ENCODE measurements around the gene SARM1. TPM values are rescaled to one million over a fixed set of nuclear protein-coding genes. Genes with fewer than 3 reads are reported as not detected.

Gene SARM1
- total RNA-seq, 4 donors from 2014 or later, result 6.0 to 22.1 (median 9.5) TPM

DNA sequence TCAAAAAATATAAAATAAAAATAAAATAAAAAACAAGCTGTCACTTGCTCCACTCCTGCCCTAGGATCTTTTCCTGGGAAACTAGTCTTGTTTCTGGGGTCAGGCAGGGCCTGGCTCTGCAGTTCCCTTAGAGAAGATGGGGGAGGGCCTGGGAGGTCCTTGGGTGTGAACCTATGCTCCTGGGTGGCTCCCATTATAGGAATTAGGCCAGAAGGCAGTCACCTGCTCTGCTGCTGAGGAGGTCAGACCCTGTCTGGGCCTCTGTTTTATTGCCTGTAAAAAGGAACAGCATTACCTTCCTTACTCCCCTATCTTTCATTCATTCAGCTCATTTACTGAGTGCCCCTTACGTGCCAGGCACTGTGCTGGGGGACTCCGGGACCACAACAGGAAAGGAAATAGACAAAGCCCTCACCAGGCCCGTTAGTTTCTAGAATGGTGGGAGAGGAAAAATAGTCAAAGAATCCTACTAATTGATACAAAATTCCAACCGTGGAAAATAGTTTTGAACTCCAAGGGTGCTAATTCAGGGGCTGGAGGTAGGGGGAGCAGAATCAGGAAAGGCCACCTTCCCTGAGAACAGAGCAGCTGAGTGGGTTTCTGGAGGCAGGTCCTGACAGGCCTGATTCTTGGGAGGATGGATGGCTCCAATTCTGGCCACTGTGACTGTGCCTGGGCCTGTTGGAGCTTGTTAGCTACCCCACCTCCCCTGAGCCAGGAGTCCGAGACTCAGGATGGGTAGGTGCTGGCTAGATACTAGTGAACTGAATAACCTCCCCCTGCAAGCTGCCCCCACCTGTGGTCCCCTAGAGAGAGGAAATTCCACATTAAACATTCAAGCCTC, 35.9 kb downstream of the SARM1 start:
- in situ Hi-C loops (cut with MboI; ENCODE audit: low pct_ligation_motif_present in 1 of 4, low pct_unique_long_range_greater_than_20kb in 1 of 4, low sequenced_read_pairs in 3 of 4), result no loop called here
- TF ChIP-seq, protein P1, sequence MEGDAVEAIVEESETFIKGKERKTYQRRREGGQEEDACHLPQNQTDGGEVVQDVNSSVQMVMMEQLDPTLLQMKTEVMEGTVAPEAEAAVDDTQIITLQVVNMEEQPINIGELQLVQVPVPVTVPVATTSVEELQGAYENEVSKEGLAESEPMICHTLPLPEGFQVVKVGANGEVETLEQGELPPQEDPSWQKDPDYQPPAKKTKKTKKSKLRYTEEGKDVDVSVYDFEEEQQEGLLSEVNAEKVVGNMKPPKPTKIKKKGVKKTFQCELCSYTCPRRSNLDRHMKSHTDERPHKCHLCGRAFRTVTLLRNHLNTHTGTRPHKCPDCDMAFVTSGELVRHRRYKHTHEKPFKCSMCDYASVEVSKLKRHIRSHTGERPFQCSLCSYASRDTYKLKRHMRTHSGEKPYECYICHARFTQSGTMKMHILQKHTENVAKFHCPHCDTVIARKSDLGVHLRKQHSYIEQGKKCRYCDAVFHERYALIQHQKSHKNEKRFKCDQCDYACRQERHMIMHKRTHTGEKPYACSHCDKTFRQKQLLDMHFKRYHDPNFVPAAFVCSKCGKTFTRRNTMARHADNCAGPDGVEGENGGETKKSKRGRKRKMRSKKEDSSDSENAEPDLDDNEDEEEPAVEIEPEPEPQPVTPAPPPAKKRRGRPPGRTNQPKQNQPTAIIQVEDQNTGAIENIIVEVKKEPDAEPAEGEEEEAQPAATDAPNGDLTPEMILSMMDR (IDR thresholded peaks at IDR 0.05), result no peak
- TF ChIP-seq POLR2AphosphoS5 (IDR thresholded peaks at IDR 0.05) (no peak), EP300 (IDR thresholded peaks at IDR 0.05; ENCODE audit: low read depth) (no peak), POLR2A (IDR thresholded peaks at IDR 0.05) (no peak)
- H3K4me3 ChIP-seq, result no peak overlapping the region
- H3K27ac ChIP-seq, result no peak overlapping the region
- H3K9me3 ChIP-seq, result no peaks in the 10 kb centered on the region
- 76 to 79% methylated on average over 4 to 5 of the region's 5 CpGs for WGBS, 2 donors (ENCODE audit: low coverage in 1 of 2)
- intact Hi-C loops (cut with DNase I; ENCODE audit: low total_unique reads), result no loop called here
- no peaks in the 10 kb centered on the region for H3K27me3 ChIP-seq
- no peaks in the 10 kb centered on the region for H3K36me3 ChIP-seq
- H3K4me1 ChIP-seq, result peaks cover 3 to 26% (median 22%) of the 10 kb centered on the region in 4 donors
- no peak for DNase-seq

GRCh38 chr17:28407974-28408306, 36.4 kb downstream of the SARM1 start:
- no peak for DNase-seq
- intact Hi-C loops (cut with DNase I; ENCODE audit: low total_unique reads), result no loop called here
- 83 to 87% methylated on average over 1 of the region's 1 CpG for WGBS, 2 donors (ENCODE audit: low coverage in 1 of 2)

GRCh38 chr17:28412099-28412498, 40.6 kb downstream of the SARM1 start:
- H3K27me3 ChIP-seq, result peaks cover 4% of the 10 kb centered on the region
- no peaks in the 10 kb centered on the region for H3K9me3 ChIP-seq
- intact Hi-C loops (cut with DNase I; ENCODE audit: low total_unique reads) (no loop called here), in situ Hi-C loops (cut with MboI; ENCODE audit: low pct_ligation_motif_present in 1 of 4, low pct_unique_long_range_greater_than_20kb in 1 of 4, low sequenced_read_pairs in 3 of 4) (no loop called here)
- no peaks in the 10 kb centered on the region for H3K36me3 ChIP-seq
- peaks cover 0 to 7% (median 3%) of the 10 kb centered on the region in 4 donors for H3K4me1 ChIP-seq
- 65 to 84% methylated on average over 3 of the region's 3 CpGs for WGBS, 2 donors (ENCODE audit: low coverage in 1 of 2)
- TF ChIP-seq POLR2AphosphoS5 (IDR thresholded peaks at IDR 0.05), result no peak
- TF ChIP-seq, protein P1 (IDR thresholded peaks at IDR 0.05), result no peak
- no peak overlapping the region for H3K27ac ChIP-seq
- no peak for DNase-seq
- H3K4me3 ChIP-seq, result no peak overlapping the region

More at GRCh38 chr17:28407974-28408306, 36.4 kb downstream of the SARM1 start:
- H3K27me3 ChIP-seq, result no peaks in the 10 kb centered on the region
- H3K4me1 ChIP-seq, result peaks cover 3 to 26% (median 22%) of the 10 kb centered on the region in 4 donors
- no peak overlapping the region for H3K27ac ChIP-seq
- TF ChIP-seq POLR2AphosphoS5 (IDR thresholded peaks at IDR 0.05) (no peak), EP300 (IDR thresholded peaks at IDR 0.05; ENCODE audit: low read depth) (no peak), POLR2A (IDR thresholded peaks at IDR 0.05) (no peak)
- TF ChIP-seq, protein P1 (IDR thresholded peaks at IDR 0.05), result no peak
- H3K9me3 ChIP-seq, result no peaks in the 10 kb centered on the region
- H3K4me3 ChIP-seq, result no peak overlapping the region
- in situ Hi-C loops (cut with MboI; ENCODE audit: low pct_ligation_motif_present in 1 of 4, low pct_unique_long_range_greater_than_20kb in 1 of 4, low sequenced_read_pairs in 3 of 4), result no loop called here
- H3K36me3 ChIP-seq, result no peaks in the 10 kb centered on the region

DNA sequence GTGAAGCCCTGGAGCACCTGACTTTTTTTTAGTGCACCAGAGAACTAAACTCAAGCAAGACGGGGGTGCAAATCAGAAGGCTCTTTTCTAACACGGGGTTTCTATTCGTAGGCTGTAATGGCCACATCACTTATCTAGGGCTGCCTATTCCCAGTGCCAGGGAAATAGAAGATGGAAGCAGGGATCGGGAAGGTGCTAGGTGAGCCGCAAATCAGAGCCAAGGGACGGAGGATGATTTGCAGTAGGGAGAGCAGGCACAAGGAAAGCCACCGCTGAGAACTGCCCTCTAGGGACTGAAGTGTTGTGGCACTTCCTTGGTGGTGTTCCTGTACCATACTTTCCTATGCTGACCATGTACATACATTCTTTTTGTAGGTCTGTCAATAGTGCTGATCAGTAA, 42.3 kb downstream of the SARM1 start:
- in situ Hi-C loops (cut with MboI; ENCODE audit: low pct_ligation_motif_present in 1 of 4, low pct_unique_long_range_greater_than_20kb in 1 of 4, low sequenced_read_pairs in 3 of 4), result no loop called here
- Histone ChIP-seq H3K4me1 (no peaks in the 10 kb centered on the region), H3K36me3 (no peaks in the 10 kb centered on the region), H3K27ac (no peak overlapping the region), H3K9me3 (no peaks in the 10 kb centered on the region), H3K4me3 (no peak overlapping the region), H3K27me3 (peaks cover 4% of the 10 kb centered on the region)
- intact Hi-C loops (cut with DNase I; ENCODE audit: low total_unique reads), result no loop called here
- WGBS, 2 donors (ENCODE audit: low coverage in 1 of 2), result 58 to 81% methylated on average over 5 to 7 of the region's 7 CpGs
- no peak for DNase-seq
- TF ChIP-seq POLR2A (IDR thresholded peaks at IDR 0.05) (no peak), POLR2AphosphoS5 (IDR thresholded peaks at IDR 0.05) (no peak), EP300 (IDR thresholded peaks at IDR 0.05; ENCODE audit: low read depth) (no peak)
- TF ChIP-seq, protein P1 (IDR thresholded peaks at IDR 0.05), result no peak
